Stimulated activated CD8-positive, alpha-beta memory T cell treated with anti-CD3 and anti-CD28 coated beads, Interleukin-15, amount 100 ng/mL, for 1 hour (primary cell): Measurements from ENCODE around the gene SLC44A3.

ENCODE experiments used
- DNase-seq: peaks from one replicate; pipeline ENCODE4 v3.0.0-alpha.2; 2020; ENCODE audit warnings: low read depth

The SLC44A3 gene

DNA sequence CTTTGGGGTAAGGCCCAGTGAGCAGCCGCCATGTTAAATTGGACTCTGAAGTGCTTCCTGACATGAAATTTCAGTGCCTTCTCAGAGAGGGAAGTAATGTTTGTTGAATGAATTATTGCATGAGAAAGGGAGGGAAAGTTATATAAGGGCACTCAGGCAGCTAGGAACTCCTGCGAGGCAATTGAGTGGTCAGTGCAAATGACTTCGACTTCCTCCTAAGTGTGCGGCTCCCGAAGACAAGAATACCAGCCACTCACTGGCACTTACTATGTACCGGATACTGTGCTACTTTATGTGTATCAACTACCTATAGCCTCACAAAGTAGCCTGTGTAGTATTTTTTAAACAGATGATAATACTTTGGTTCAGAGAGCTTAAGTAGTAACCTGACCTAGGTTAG, 54.3 kb downstream of the SLC44A3 start:
- no peak for DNase-seq

- no peak for DNase-seq
These were observed 55.6 kb downstream of the SLC44A3 start for GRCh38 chr1:94875794-94876193.

GRCh38 chr1:94876362-94876761, 56.2 kb downstream of the SLC44A3 start:
- no peak for DNase-seq

DNA sequence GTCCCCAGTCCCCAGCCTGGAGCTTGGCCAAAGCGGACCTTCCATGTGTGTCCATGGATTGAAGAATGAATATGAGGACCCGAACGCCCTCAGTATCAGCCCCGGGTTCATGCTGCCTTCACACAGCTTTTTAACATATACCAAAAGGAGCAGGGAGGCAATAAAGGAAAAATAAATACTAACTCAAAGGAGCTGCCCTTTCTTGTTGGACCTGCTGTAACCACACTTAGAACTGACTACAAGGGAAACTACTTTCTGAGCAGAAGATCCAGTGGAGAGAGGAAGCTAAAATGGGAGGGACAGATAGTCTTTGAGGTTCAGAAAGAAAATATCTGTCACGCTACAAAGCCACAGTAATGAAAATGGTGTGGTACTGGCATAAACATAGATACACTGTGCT, 58.2 kb downstream of the SLC44A3 start:
- no peak for DNase-seq

- DNase-seq: no peak
These were observed 63.5 kb downstream of the SLC44A3 start for GRCh38 chr1:94883691-94884090.

GRCh38 chr1:94884106-94884505, 63.9 kb downstream of the SLC44A3 start:
- DNase-seq: no peak

- DNase-seq: no peak
These were observed 64.3 kb downstream of the SLC44A3 start for GRCh38 chr1:94884507-94884906.

DNA sequence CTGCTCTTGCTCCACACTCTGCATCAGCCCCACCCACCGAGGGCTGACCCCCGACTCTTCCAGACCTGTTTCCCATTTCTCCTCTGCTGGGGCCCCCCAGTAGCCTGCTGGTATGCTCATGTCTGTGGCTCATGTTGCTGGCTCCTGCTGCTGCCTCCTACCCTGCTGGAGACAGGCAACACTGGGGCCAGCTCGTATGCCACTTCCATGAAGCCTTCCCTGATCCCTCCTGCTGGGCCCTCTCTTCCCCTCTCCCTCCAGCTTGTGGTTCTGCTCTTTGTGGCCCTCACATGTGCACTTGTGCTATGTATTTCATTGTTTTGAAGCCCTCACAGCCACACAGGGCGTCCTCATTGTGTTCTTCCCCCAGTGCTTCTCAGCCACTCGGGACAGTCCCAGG, 66.2 kb downstream of the SLC44A3 start:
- no peak for DNase-seq

DNA sequence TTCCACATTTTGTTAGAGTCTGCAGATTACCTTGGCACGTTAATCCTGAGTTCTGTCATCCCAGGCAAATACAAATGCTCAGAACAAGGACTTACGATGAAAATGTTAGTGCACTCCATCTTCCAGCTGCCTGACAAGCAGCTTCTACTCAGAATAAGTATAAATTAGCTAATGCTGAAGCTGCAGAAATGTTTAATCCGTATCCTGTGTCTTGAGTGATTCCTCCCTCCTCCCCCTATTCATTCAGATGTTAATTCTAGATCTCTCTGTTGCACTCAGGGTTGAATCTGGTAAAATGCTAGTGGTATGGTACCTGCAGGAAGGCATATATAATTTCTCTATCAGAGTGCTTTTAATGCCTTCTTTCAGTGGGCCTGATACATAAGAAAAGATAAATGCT, 66.9 kb downstream of the SLC44A3 start:
- no peak for DNase-seq

- no peak for DNase-seq
These were observed 67.5 kb downstream of the SLC44A3 start for GRCh38 chr1:94887603-94888171.

- DNase-seq: no peak
These were observed 68.0 kb downstream of the SLC44A3 start for GRCh38 chr1:94888201-94888600.

GRCh38 chr1:94892604-94893254, 72.6 kb downstream of the SLC44A3 start:
- no peak for DNase-seq

DNA sequence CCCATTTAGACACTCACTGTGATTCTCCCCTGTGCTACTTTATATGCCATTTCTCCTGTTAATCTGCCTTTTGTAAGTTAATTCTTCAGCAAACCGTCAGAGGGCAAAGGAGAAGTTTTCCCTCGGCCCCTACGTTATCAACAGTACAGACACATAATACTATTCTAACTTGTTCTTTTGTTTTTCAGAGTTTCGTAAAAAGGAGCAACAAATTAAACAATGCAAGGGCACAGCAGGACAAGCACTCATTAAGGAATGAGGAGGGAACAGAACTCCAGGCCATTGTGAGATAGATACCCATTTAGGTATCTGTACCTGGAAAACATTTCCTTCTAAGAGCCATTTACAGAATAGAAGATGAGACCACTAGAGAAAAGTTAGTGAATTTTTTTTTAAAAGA, 74.5 kb downstream of the SLC44A3 start:
- no peak for DNase-seq

- DNase-seq: no peak
These were observed 75.4 kb downstream of the SLC44A3 start for GRCh38 chr1:94895518-94895917.

DNA sequence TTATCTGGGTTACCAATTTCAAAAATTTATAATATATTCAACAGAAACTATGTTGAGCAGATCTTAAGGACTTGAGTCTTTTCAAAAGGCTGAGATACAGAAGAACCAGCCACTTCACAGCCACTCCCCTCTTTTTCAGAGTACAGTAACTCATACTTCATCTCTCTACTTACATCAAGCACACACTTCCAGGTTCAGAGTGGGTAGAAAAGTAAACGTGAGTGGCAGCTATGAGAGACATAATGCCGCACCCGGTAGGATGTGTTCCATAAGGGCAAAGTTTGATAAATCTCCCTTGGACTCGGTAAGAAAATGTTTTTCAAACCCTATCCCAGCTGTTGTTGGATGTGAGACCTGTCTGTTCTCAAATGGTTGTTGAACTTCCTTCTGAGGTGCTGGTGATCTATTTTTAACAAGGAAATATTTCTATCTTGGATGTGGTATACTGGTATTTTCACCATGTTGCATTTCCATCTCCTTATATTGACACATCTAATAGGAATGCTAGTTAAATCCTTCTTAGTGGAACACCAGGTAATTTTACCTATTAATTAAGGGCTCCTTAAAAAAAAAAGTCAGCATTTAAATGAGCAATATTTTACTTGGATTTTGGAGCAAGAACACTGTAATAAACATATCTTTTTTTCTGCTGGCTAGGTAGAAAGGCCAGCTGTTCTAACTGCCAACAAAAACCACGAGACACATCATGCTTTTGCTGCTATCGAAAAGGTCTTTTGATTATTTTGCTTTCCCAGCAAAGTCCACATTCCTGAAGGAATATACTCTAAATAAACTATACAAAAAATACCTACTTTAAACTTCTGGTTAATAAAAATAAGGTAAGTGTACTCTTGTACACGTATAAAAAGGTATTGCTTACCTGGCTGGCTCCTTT, 78.6 kb downstream of the SLC44A3 start:
- DNase-seq: no peak

DNA sequence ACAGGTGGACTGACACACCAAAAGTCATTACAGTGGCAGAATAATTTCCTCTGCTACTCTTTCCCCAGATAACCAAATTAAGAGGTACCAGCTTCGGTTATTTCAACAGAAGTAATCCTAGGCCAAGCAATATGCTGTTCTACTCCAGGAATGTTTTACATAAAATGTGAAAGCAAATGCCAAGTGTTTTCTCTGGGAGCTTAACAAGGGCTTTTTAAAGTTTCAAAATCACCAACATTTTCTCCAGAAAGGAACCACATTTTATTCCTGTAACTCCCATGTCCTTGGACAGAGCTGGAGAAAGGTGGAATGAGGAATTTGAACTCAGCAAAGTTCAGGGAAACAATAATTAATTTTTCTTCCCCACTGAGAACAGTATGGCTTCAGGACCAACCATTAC, 79.6 kb downstream of the SLC44A3 start:
- no peak for DNase-seq

GRCh38 chr1:94901841-94902240, 81.7 kb downstream of the SLC44A3 start:
- DNase-seq: no peak

DNA sequence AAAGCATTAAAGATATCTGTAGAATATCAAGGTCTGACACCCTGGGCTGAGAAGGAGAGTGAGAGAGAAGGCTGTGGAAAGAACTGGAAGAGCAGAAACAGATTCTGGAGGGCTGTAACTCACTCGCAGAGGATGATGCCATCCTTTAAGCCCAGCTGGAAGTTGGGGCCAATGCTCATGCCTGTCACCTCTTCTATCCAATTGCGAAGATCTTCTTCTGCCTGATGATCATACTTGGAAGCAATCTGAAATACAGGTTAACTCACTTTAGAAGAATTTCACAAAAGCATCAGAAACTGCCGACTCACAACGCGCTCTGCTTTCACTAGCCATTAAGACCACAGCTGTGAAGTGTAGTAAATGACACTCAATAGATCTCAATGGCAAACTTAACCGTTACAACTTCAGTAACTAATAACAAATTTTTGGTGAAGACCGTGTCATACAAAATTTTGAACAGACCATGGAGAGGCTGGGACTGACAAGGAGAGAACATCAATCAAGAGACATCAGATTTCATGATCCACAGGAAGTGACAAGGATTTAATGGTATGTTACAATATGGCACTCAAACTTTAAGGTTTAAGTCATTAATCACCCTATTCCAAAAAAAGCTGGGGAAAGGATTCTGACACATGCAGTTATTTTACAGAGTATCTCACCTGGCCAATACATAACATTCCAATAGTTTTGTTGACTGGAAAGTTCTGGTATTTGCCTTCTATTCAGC, 83.3 kb downstream of the SLC44A3 start:
- DNase-seq: no peak

GRCh38 chr1:94905207-94905606, 85.0 kb downstream of the SLC44A3 start:
- DNase-seq: no peak

- no peak for DNase-seq
These were observed 86.2 kb downstream of the SLC44A3 start for GRCh38 chr1:94906382-94906781.

DNA sequence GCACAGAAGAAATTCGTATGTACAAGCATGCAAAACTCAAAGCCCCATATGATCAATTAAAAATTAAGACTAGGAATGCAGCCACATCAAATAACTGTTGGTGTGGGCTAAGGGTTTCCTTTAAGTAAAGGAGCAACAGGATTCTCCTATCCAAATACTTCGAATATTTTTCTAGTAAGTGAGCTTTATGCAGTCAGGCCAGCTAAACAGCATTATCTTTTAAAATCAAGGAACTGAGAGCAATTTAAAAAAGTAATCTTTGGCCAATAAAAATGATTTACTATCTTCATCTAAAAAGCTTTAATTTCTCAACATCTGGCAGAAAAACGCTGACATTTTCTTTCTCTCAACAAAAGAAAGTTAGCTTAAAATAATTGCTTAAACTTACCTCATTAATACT, 87.0 kb downstream of the SLC44A3 start:
- no peak for DNase-seq

DNA sequence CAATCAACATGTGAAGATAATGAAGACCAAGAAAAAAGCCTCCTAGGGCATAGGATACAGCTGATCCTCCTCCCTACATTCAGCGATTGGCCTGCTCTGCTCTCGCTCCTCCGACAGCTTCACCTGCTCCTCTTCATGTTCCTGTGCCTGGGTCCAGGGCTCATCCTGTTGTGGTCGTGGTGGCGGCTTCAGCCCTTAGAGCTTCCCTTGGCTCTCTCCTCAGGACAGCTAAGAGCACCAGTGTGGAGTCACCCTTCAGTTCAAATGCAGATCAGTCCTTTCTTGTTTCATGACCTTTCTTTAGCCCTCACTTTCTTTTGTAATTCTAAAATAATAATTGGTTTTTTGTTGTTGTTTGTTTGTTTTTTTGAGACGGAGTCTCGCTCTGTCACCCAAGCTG, 88.0 kb downstream of the SLC44A3 start:
- no peak for DNase-seq

GRCh38 chr1:94908965-94909364, 88.8 kb downstream of the SLC44A3 start:
- no peak for DNase-seq
